ENCODE results near the gene CYP2D6.
"Not testable (repeated sequence)": the region's sequence is repeated elsewhere in the genome, so short reads cannot be mapped to it uniquely, and the experiment has no call there.

CYP2D6 gene

DNA sequence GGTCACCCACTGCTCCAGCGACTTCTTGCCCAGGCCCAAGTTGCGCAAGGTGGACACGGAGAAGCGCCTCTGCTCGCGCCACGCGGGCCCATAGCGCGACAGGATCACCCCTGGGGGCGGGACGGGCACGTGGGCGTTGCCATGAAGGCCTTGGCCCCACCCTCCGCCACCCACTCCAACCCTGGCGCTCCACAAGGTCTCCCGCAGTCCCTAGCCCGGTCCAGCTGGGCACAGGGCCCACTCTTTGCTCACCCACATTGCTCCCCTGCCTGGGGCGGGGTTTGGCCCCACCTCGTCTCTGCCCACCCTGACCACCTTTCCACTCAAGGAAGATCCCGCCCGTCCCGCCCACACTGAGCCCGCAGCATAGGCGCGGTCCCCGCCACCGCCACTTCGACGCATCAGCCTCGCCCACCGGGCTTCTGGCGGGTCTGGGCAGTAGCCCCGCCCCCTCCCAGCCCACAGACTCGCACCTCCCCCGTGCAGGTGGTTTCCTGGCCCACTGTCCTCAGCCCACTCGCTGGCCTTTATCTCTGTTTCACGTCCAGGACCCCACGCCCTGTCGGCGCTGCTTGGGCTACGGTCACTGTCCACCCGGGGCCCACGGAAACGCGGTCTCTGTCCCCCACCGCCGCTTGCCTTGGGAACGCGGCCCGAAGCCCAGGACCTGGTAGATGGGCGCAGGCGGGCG, 12.3 kb upstream of the CYP2D6 start:
- DNase-seq (ENCODE audit: low read depth, low spot score) = no peak
- no peak overlapping the region for H3K4me3 ChIP-seq (ENCODE audit: low read depth, low read length)
- ChIA-PET POLR2A (no interaction called here), CTCF (no interaction called here)
- TF ChIP-seq, protein P1, sequence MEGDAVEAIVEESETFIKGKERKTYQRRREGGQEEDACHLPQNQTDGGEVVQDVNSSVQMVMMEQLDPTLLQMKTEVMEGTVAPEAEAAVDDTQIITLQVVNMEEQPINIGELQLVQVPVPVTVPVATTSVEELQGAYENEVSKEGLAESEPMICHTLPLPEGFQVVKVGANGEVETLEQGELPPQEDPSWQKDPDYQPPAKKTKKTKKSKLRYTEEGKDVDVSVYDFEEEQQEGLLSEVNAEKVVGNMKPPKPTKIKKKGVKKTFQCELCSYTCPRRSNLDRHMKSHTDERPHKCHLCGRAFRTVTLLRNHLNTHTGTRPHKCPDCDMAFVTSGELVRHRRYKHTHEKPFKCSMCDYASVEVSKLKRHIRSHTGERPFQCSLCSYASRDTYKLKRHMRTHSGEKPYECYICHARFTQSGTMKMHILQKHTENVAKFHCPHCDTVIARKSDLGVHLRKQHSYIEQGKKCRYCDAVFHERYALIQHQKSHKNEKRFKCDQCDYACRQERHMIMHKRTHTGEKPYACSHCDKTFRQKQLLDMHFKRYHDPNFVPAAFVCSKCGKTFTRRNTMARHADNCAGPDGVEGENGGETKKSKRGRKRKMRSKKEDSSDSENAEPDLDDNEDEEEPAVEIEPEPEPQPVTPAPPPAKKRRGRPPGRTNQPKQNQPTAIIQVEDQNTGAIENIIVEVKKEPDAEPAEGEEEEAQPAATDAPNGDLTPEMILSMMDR (IDR thresholded peaks at IDR 0.05; ENCODE audit: insufficient read depth, low read length, missing control alignments) = no peak

- POLR2A ChIA-PET; H3K4me3 ChIP-seq (ENCODE audit: low read depth, low read length); DNase-seq (ENCODE audit: low read depth, low spot score); CTCF ChIA-PET: not testable (repeated sequence)
These were observed 10.9 kb upstream of the CYP2D6 start for GRCh38 chr22:42141307-42142057.

GRCh38 chr22:42140153-42140552, 9.5 kb upstream of the CYP2D6 start:
- CTCF ChIA-PET; DNase-seq (ENCODE audit: low read depth, low spot score); H3K4me3 ChIP-seq (ENCODE audit: low read depth, low read length); POLR2A ChIA-PET: not testable (repeated sequence)

DNA sequence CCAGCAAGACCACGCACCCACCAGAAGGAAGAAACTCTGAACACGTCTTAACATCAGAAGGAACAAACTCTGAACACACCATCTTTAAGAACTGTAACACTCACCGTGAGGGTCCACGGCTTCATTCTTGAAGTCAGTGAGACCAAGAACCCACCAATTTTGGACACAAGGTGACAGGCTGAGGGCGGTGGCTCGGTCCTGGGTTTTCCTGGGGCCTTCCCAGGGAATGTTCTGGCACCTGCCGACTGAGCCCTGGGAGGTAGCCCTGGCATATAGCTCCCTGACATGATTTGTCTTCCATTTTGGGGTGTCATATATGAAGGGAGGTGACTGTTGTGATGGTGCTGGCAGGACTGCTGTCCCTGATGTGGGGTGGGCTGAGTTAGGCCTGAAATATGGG, 8.9 kb upstream of the CYP2D6 start:
- not testable (repeated sequence) for H3K4me3 ChIP-seq (ENCODE audit: low read depth, low read length); DNase-seq (ENCODE audit: low read depth, low spot score)
- ChIA-PET POLR2A (interaction anchor here (0.5 kb wide), 1 partner anchor 196 kb away, joined by 3 read pairs; no protein-coding TSS in a partner anchor), CTCF (interaction anchor here (1.2 kb wide), 1 partner anchor 27 kb away, joined by 4 read pairs; no protein-coding TSS in a partner anchor)

DNA sequence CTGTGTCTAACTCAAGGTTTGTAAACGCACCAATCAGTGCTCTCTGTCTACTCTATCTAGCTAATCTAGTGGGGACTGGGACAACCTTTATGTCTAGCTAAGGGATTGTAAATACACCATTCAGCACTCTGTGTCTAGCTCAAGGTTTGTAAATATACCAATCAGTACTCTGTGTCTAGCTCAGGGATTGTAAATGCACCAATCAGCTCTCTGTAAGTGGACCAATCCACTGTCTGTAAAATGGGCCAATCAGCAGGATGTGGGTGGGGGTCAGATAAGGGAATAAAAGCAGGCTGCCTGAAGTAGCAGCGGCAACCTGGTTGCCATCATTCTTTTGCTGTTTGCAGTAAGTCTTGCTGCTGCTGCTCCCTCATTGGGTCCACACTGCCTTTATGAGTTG, 8.4 kb upstream of the CYP2D6 start:
- TF ChIP-seq, protein P1 (IDR thresholded peaks at IDR 0.05; ENCODE audit: insufficient read depth, low read length, missing control alignments) = no peak
- H3K4me3 ChIP-seq (ENCODE audit: low read depth, low read length) = no peak overlapping the region
- ChIA-PET POLR2A (interaction anchor here (0.5 kb wide), 1 partner anchor 196 kb away, joined by 3 read pairs; no protein-coding TSS in a partner anchor), CTCF (interaction anchor here (1.2 kb wide), 1 partner anchor 27 kb away, joined by 4 read pairs; no protein-coding TSS in a partner anchor)
- no peak for DNase-seq (ENCODE audit: low read depth, low spot score)

DNA sequence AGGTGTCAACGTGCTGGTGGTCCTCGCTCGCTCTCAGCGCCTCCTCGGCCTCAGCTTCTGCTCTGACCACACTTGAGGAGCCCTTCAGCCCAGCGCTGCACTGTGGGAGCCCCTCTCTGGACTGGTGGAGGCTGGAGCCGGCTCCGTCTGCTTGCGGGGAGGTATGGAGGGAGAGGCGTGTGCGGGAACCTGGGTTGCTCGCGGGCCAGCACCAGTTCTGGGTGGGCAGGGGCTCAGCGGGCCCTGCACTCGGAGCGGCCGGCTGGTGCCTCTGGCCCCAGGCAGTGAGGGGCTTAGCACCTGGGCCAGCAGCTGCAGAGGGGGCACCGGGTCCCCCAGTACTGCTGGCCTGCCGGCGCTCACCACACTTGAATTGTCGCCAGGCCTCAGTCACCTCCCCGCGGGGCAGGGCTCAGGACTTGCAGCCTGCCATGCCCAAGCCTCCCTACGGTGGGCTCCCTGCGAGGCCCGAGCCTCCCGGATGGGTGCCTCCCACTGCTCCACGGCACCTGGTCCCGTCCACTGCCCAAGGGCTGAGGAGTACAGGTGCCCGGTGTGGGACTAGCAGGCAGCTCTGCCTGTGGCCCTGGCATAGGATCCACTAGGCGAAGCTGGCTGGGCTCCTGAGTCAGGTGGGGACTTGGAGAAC, 7.6 kb upstream of the CYP2D6 start:
- TF ChIP-seq, protein P1 (IDR thresholded peaks at IDR 0.05; ENCODE audit: insufficient read depth, low read length, missing control alignments) = no peak
- no peak overlapping the region for H3K4me3 ChIP-seq (ENCODE audit: low read depth, low read length)
- ChIA-PET POLR2A (no interaction called here), CTCF (interaction anchor here (1.2 kb wide), 1 partner anchor 26 kb away, joined by 4 read pairs; no protein-coding TSS in a partner anchor)
- no peak for DNase-seq (ENCODE audit: low read depth, low spot score)

DNA sequence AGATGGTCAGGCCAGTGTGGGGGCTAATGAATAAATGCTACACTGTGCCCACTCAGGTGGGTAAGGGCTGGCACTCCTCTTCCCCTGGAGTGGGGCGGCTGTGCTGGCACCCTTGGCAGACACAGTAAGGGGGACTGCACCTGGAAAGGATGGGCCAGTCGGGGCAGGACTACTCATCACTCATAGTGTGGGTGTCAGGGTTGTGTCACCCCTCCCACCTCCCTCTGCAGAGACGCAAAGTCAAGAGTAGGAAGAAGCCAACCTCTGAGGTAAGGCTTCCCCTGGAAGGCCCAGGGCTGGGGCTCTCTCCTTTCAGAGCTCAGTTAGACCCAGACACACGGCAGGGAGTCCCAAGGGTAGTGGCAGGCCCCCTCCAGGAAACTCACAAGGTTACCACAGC, 5.1 kb upstream of the CYP2D6 start:
- DNase-seq (ENCODE audit: low read depth, low spot score); H3K4me3 ChIP-seq (ENCODE audit: low read depth, low read length); CTCF ChIA-PET; POLR2A ChIA-PET: not testable (repeated sequence)
